HepG2 (cell line): Measurements from ENCODE around the gene FAF2. TPM values are rescaled to one million over a fixed set of nuclear protein-coding genes. Genes with fewer than 3 reads are reported as not detected.

Experiments
- ATAC-seq: fragments of 200-7000 bp; cut with Tn5 transposase; 3 replicates; pipeline ENCODE4 v1.9.1; 2020; ENCODE audit warnings: mild to moderate bottlenecking, moderate library complexity
- BruUV-seq: library from RNA; stranded (reverse); fragments of 400-500 nt; replicated peaks from 2 replicates; lab custom pipeline; 2021; lab: Mats Ljungman, UMichigan
- CTCF ChIA-PET: fragments of 300-600 bp; formaldehyde crosslinking; extraction: SDS; loops from one replicate; lab custom pipeline; 2021; ENCODE audit warnings: low total read pairs, inconsistent platforms, low intra/inter-chr PET ratio; lab: Yijun Ruan, JAX
- POLR2A ChIA-PET: fragments of 350-600 bp; sonication (Branson Sonifier 250); formaldehyde crosslinking; loops from one replicate; lab custom pipeline; 2020; ENCODE audit warnings: antibody characterized with exemption, inconsistent platforms; lab: Yijun Ruan, JAX
- DNase-seq: peaks from one replicate; pipeline ENCODE4 v3.0.0-alpha.2; 2015; ENCODE audit warnings: low spot score
- FAIRE-seq: peaks from 3 replicates; lab custom pipeline; 2011; peaks lifted over from hg19 to GRCh38; lab: Jason Lieb, UNC
- H2AFZ ChIP-seq: one replicate; pipeline ENCODE4 v1.6.1; 2011; ENCODE audit warnings: low read length, inconsistent platforms
- H3K27ac ChIP-seq: fragments of 300-600 bp; 3 replicates; pipeline ENCODE4 v1.8.0; 2011; ENCODE audit warnings: mixed run types, mild to moderate bottlenecking, mixed read lengths, low read length, inconsistent platforms; ENCODE audit not compliant: insufficient read depth; ENCODE audit errors: extremely low read length
- H3K27me3 ChIP-seq, 2 experiments: fragments of 200-600 bp in 1 of 2; 2 replicates in 1 of 2; 3 replicates in 1 of 2; pipeline versions ENCODE4 v1.6.0 to v1.8.0; 2011; ENCODE audit warnings: low read length in 2 of 2, mild to moderate bottlenecking in 2 of 2, moderate library complexity in 2 of 2, inconsistent platforms in 1 of 2; ENCODE audit not compliant: insufficient read depth in 2 of 2, control insufficient read depth in 1 of 2
- H3K36me3 ChIP-seq, 2 experiments: fragments of 200-600 bp in 1 of 2; replicated peaks in 1 of 2; 2 replicates in 1 of 2; 3 replicates in 1 of 2; pipeline versions ENCODE4 v1.5.1 to v1.8.0; 2011; ENCODE audit warnings: low read length in 2 of 2, inconsistent platforms in 1 of 2; ENCODE audit not compliant: insufficient read depth in 2 of 2, control insufficient read depth in 1 of 2
- H3K4me1 ChIP-seq: 2 replicates; pipeline ENCODE4 v1.5.1; 2012; ENCODE audit warnings: low read length, inconsistent platforms; ENCODE audit not compliant: insufficient read depth
- H3K4me2 ChIP-seq: 2 replicates; pipeline ENCODE4 v1.6.0; 2011; ENCODE audit warnings: low read depth, low read length, inconsistent platforms
- H3K4me3 ChIP-seq, 3 experiments: fragments of 200-600 bp in 1 of 3; sonication (generic), shearing (Covaris generic) in 1 of 3; replicated peaks in 1 of 3; 2 replicates each; pipeline ENCODE4 v1.5.1; 2011 to 2016; ENCODE audit warnings: low read length in 3 of 3, inconsistent platforms in 2 of 3, low read depth in 2 of 3, mild to moderate bottlenecking in 2 of 3, control low read depth in 1 of 3, mixed read lengths in 1 of 3; ENCODE audit not compliant: insufficient read depth in 1 of 3
- H3K79me2 ChIP-seq: one replicate; pipeline ENCODE4 v1.6.1; 2011; ENCODE audit warnings: low read length, inconsistent platforms; ENCODE audit not compliant: insufficient read depth
- H3K9ac ChIP-seq: 2 replicates; pipeline ENCODE4 v1.6.0; 2011; ENCODE audit warnings: mild to moderate bottlenecking, low read depth, low read length, inconsistent platforms; ENCODE audit not compliant: insufficient read depth
- H3K9me3 ChIP-seq: 2 replicates; pipeline ENCODE4 v1.5.1; 2012; ENCODE audit warnings: mild to moderate bottlenecking, low read length
- H4K20me1 ChIP-seq: 2 replicates; pipeline ENCODE4 v1.6.0; 2011; ENCODE audit warnings: inconsistent platforms, mild to moderate bottlenecking, low read length, moderate library complexity; ENCODE audit not compliant: insufficient read depth
- ARNTL ChIP-seq: sonication (generic); formaldehyde crosslinking; IDR thresholded peaks from 2 replicates; pipeline ENCODE4 v1.4.0; 2020; ENCODE audit warnings: mild to moderate bottlenecking, missing genetic modification reagents
- ELF3 ChIP-seq: IDR thresholded peaks from 2 replicates; pipeline ENCODE4 v1.6.1; 2016; ENCODE audit warnings: missing genetic modification reagents, missing compliant biosample characterization
- IRF9 ChIP-seq: sonication (generic); formaldehyde crosslinking; IDR thresholded peaks from 2 replicates; pipeline ENCODE4 v1.8.0; 2022; ENCODE audit warnings: missing genetic modification reagents, mild to moderate bottlenecking, borderline replicate concordance
- MED1 ChIP-seq: sonication (generic); formaldehyde crosslinking; IDR thresholded peaks from 2 replicates; pipeline ENCODE4 v1.4.0; 2020; ENCODE audit warnings: missing genetic modification reagents
- MNT ChIP-seq: fragments of 450-650 bp; IDR thresholded peaks from 2 replicates; pipeline ENCODE4 v1.6.1; 2016
- PHB2 ChIP-seq: fragments of 450-650 bp; IDR thresholded peaks from 2 replicates; pipeline ENCODE4 v1.6.1; 2018; ENCODE audit not compliant: partially characterized antibody
- SYNCRIP ChIP-seq: fragments of 200-400 bp; formaldehyde crosslinking; IDR thresholded peaks from 2 replicates; pipeline ENCODE4 v1.6.1; 2018; ENCODE audit warnings: mild to moderate bottlenecking, low read depth, low read length; ENCODE audit not compliant: insufficient read depth
- ZNF20 ChIP-seq: sonication (generic); formaldehyde crosslinking; IDR thresholded peaks from 2 replicates; pipeline ENCODE4 v1.4.0; 2020; ENCODE audit warnings: mild to moderate bottlenecking, moderate library complexity, missing genetic modification reagents
- ZNF414 ChIP-seq: sonication (generic); formaldehyde crosslinking; IDR thresholded peaks from 2 replicates; pipeline ENCODE4 v1.5.0; 2020; ENCODE audit warnings: missing genetic modification reagents
- ZNF556 ChIP-seq: sonication (generic); formaldehyde crosslinking; IDR thresholded peaks from 2 replicates; pipeline ENCODE4 v1.4.0; 2020; ENCODE audit warnings: mild to moderate bottlenecking, missing genetic modification reagents, borderline replicate concordance
- ZNF687 ChIP-seq: sonication (generic); formaldehyde crosslinking; IDR thresholded peaks from 2 replicates; pipeline ENCODE4 v1.5.1; 2020; ENCODE audit warnings: mild to moderate bottlenecking, missing genetic modification reagents, moderate library complexity
- ZNF770 ChIP-seq: sonication (generic); formaldehyde crosslinking; IDR thresholded peaks from 2 replicates; pipeline ENCODE4 v1.5.0; 2020; ENCODE audit warnings: mild to moderate bottlenecking, missing genetic modification reagents
- WGBS: methylation state at CpG from one replicate; pipeline ENCODE4 v1.1.6; 2017; ENCODE audit warnings: low lambda C conversion rate; 5-methylcytosine and 5-hydroxymethylcytosine counted together
- in situ Hi-C: cut with HindIII; loops from 2 replicates; pipeline ENCODE4 v1.10.0; 2017; ENCODE audit warnings: low pct_unique_long_range_greater_than_20kb; ENCODE audit not compliant: extremely low pct_ligation_motif_present
- intact Hi-C: fragments of 100-400 bp; cut with micrococcal nuclease; formaldehyde crosslinking; loops from one replicate; pipeline ENCODE4 v1.10.0; 2022; ENCODE audit not compliant: unreplicated experiment
- polyA plus RNA-seq, 8 experiments: library from polyadenylated mRNA; depleted of rRNA in 3 of 8; stranded (reverse) in 7 of 8; unstranded in 1 of 8; fragments of >200 nt; fragmentation: Illumina TruSeq in 4 of 8; extraction: Trizol in 4 of 8; gene quantifications; 2 replicates each; pipeline versions ENCODE4 v1.2.1 to v1.2.3, GENCODE V29; 2011 to 2016; ENCODE audit warnings: low read depth in 4 of 8, missing spikeins in 1 of 8, mixed read lengths in 1 of 8; ENCODE audit not compliant: insufficient read depth in 1 of 8
- total RNA-seq, 5 experiments: library from RNA; depleted of rRNA; stranded (reverse); fragments of >200 nt; fragmentation: Illumina TruSeq; extraction: Trizol; gene quantifications; 2 replicates each; pipeline ENCODE4 v1.2.3, GENCODE V29; 2016; ENCODE audit warnings: low read depth in 1 of 5

The FAF2 gene
- total and polyA plus RNA-seq, 2 of the 13 experiments (the other 11 are each of a cell fraction or from before 2014, with no cell fraction given): 27.8 to 34.3 TPM

GRCh38 chr5:176446884-176447590 lies 1.1 kb upstream of the FAF2 start:
- DNase-seq: no peak
- peaks cover 0 to 3% of the 10 kb centered on the region in 2 experiments; a peak in 1 of 5 replicates for H3K27me3 ChIP-seq
- H4K20me1 ChIP-seq: peaks cover 2% of the 10 kb centered on the region
- peaks cover 43% of the 10 kb centered on the region for H3K4me1 ChIP-seq
- no peak for FAIRE-seq
- WGBS: 25% methylated on average over 24 of the region's 27 CpGs
- H3K9ac ChIP-seq: peak overlapping the region; percentile 98
- ChIA-PET CTCF (interaction anchor here (1.3 to 2.1 kb wide), 2 partner anchors 17 to 31 kb away, joined by 4 to 17 read pairs; partner anchors contain the start of gene CLTB), POLR2A (interaction anchor here (0.5 to 2.3 kb wide), 13 partner anchors 8 to 102 kb away, joined by 3 to 14 read pairs (median 5); partner anchors contain the start of genes CDHR2, CLTB, KIAA1191 and RNF44)
- peaks cover 29% of the 10 kb centered on the region for H3K79me2 ChIP-seq
- peak; percentile 33 for ATAC-seq
- H3K4me3 ChIP-seq: peak overlapping the region; percentile 94 to 100 (median 99)
- H2AFZ ChIP-seq: no peak overlapping the region
- H3K4me2 ChIP-seq: peak overlapping the region; percentile 91
- intact Hi-C loops: no loop called here
- H3K27ac ChIP-seq: peak overlapping the region; percentile 86
- no peaks in the 10 kb centered on the region for H3K36me3 ChIP-seq
- BruUV-seq: no TSS peak
- in situ Hi-C loops: loop anchor here (25.0 kb wide), 1 partner anchor 585 kb away; the partner anchor contains the start of gene CPLX2
- no peaks in the 10 kb centered on the region for H3K9me3 ChIP-seq
- TF ChIP-seq PHB2 (no peak), SYNCRIP (no peak), MED1 (CRISPR knock-in tag) (no peak), ZNF556 (CRISPR knock-in tag) (no peak; the same call in 1 of the 2 replicates), ELF3 (no peak), ZNF687 (CRISPR knock-in tag) (peak; percentile 19), MNT (peak; percentile 42; the same call in 1 of the 2 replicates), ARNTL (CRISPR knock-in tag) (no peak), ZNF20 (CRISPR knock-in tag) (no peak), ZNF770 (CRISPR knock-in tag) (peak; percentile 35; the same call in 1 of the 2 replicates), IRF9 (CRISPR knock-in tag) (0 out of 2 replicates have a peak, but pooled peaks have one; percentile 30), ZNF414 (0 out of 2 replicates have a peak, but pooled peaks have one; percentile 3)
